WTC11 (cell line): ENCODE results near the gene COL3A1. TPM values are rescaled to one million over a fixed set of nuclear protein-coding genes. Genes with fewer than 3 reads are reported as not detected.

Experiments used
- ATAC-seq: fragments of 200-7000 bp; cut with Tn5 transposase; 2 replicates; pipeline ENCODE4 v1.10.0; 2021; ENCODE audit warnings: mild to moderate bottlenecking, moderate library complexity
- CTCF ChIA-PET: fragments of 300-600 bp; sonication (Branson Sonifier 250); formaldehyde crosslinking; loops from one replicate; lab custom pipeline; 2021; ENCODE audit warnings: antibody characterized with exemption; lab: Charles Lee
- POLR2A ChIA-PET: fragments of 350-600 bp; sonication (Branson Sonifier 250); formaldehyde crosslinking; loops from one replicate; lab custom pipeline; 2021; ENCODE audit warnings: antibody characterized with exemption; lab: Charles Lee
- DNase-seq: peaks from one replicate; pipeline ENCODE4 v3.0.0; 2021; ENCODE audit warnings: low spot score
- H3K27ac Mint-ChIP-seq: 2 replicates; pipeline ENCODE4 v1.8.0; 2021; ENCODE audit warnings: mixed read lengths
- H3K27me3 Mint-ChIP-seq: 2 replicates; pipeline ENCODE4 v1.8.0; 2021; ENCODE audit warnings: low read depth, mild to moderate bottlenecking, moderate library complexity, mixed read lengths
- H3K36me3 Mint-ChIP-seq: 2 replicates; pipeline ENCODE4 v1.8.0; 2021; ENCODE audit warnings: mixed read lengths
- H3K4me1 Mint-ChIP-seq: 2 replicates; pipeline ENCODE4 v1.8.0; 2022; ENCODE audit warnings: mixed read lengths
- H3K4me3 Mint-ChIP-seq: 2 replicates; pipeline ENCODE4 v1.8.0; 2021; ENCODE audit warnings: mild to moderate bottlenecking, moderate library complexity, mixed read lengths
- H3K9me3 Mint-ChIP-seq: 2 replicates; pipeline ENCODE4 v1.8.0; 2021; ENCODE audit warnings: mixed read lengths
- CREB1 ChIP-seq: sonication (generic); formaldehyde crosslinking; IDR thresholded peaks from 2 replicates; pipeline ENCODE4 v1.8.0; 2023; ENCODE audit warnings: mild to moderate bottlenecking, missing genetic modification reagents
- FOXK1 ChIP-seq: sonication (generic); formaldehyde crosslinking; IDR thresholded peaks from 2 replicates; pipeline ENCODE4 v1.8.0; 2022; ENCODE audit warnings: mild to moderate bottlenecking, moderate library complexity, missing genetic modification reagents
- HMGA2 ChIP-seq: fragments of 250-450 bp; sonication (Bioruptor Pico); IDR thresholded peaks from 2 replicates; pipeline ENCODE4 v1.4.0; 2021; ENCODE audit warnings: mild to moderate bottlenecking, moderate library complexity
- JUN ChIP-seq: sonication (generic); formaldehyde crosslinking; IDR thresholded peaks from 2 replicates; pipeline ENCODE4 v1.8.0; 2023; ENCODE audit warnings: mild to moderate bottlenecking, missing genetic modification reagents
- NFYB ChIP-seq: sonication (generic); formaldehyde crosslinking; conservative IDR thresholded peaks from 2 replicates; pipeline ENCODE4 v1.8.0; 2022; ENCODE audit warnings: low read depth, missing genetic modification reagents
- NR3C1 ChIP-seq: sonication (generic); formaldehyde crosslinking; conservative IDR thresholded peaks from 2 replicates; pipeline ENCODE4 v1.8.1; 2023; ENCODE audit warnings: low read depth, mild to moderate bottlenecking, missing genetic modification reagents
- TEAD1 ChIP-seq: sonication (generic); formaldehyde crosslinking; IDR thresholded peaks from 2 replicates; pipeline ENCODE4 v1.8.0; 2022; ENCODE audit warnings: mild to moderate bottlenecking, missing genetic modification reagents
- ZNF138 ChIP-seq: sonication (generic); formaldehyde crosslinking; conservative IDR thresholded peaks from 2 replicates; pipeline ENCODE4 v1.8.1; 2022; ENCODE audit warnings: mild to moderate bottlenecking, moderate library complexity, missing genetic modification reagents
- ZNF317 ChIP-seq: sonication (generic); formaldehyde crosslinking; IDR thresholded peaks from 2 replicates; pipeline ENCODE4 v1.8.1; 2023; ENCODE audit warnings: low read depth, mild to moderate bottlenecking, moderate library complexity, missing genetic modification reagents, borderline replicate concordance
- ZNF671 ChIP-seq: fragments of 250-450 bp; sonication (Bioruptor Pico); IDR thresholded peaks from 2 replicates; pipeline ENCODE4 v1.8.0; 2021; ENCODE audit warnings: mild to moderate bottlenecking
- total RNA-seq: library from RNA; stranded (reverse); gene quantifications from 3 replicates; pipeline ENCODE4 v1.2.3, GENCODE V29; 2021
- TF ChIP-seq, protein P1 (sequence below): sonication (generic); formaldehyde crosslinking; IDR thresholded peaks from 2 replicates; pipeline ENCODE4 v1.8.1; 2023; ENCODE audit warnings: mild to moderate bottlenecking, moderate library complexity, missing genetic modification reagents
- TF ChIP-seq, protein P2 (sequence below): sonication (generic); formaldehyde crosslinking; IDR thresholded peaks from 2 replicates; pipeline ENCODE4 v1.8.0; 2023; ENCODE audit warnings: mild to moderate bottlenecking, missing genetic modification reagents
- TF ChIP-seq, protein P3 (sequence below): sonication (generic); formaldehyde crosslinking; IDR thresholded peaks from 2 replicates; pipeline ENCODE4 v1.8.1; 2023; ENCODE audit warnings: mild to moderate bottlenecking, missing genetic modification reagents, borderline replicate concordance
- TF ChIP-seq, protein P4 (sequence below): sonication (generic); formaldehyde crosslinking; IDR thresholded peaks from 2 replicates; pipeline ENCODE4 v1.8.0; 2023; ENCODE audit warnings: missing genetic modification reagents, mild to moderate bottlenecking, borderline replicate concordance

Gene COL3A1
- total RNA-seq, 1 experiment from 2014 or later = 0.61 TPM

DNA sequence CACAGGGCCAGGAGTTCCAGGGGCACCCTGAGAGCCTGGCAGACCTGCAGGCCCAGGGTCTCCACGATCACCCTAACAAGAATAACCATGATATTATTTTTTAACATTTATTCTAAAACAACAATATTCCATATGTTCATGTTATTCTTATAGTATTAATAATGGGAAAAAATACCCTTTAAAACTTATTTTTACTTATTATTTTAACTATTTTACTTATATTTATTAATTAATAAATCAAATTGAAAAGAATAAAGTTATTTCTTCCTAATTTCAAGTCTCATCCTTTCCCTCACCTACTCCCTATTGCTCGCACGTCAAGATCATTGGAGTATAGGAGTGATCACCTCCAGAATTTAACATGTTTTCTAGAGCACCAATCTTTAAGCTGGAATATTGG, 71.7 kb downstream of the COL3A1 start:
- Mint-ChIP-seq H3K36me3 (no peaks in the 10 kb centered on the region), H3K9me3 (no peaks in the 10 kb centered on the region), H3K27ac (no peak overlapping the region), H3K4me1 (no peaks in the 10 kb centered on the region), H3K27me3 (no peaks in the 10 kb centered on the region), H3K4me3 (no peak overlapping the region)
- CTCF ChIA-PET = no interaction called here
- ATAC-seq (no peak), DNase-seq (no peak)
- peak; percentile 98 for TF ChIP-seq HMGA2
- TF ChIP-seq, protein P1, sequence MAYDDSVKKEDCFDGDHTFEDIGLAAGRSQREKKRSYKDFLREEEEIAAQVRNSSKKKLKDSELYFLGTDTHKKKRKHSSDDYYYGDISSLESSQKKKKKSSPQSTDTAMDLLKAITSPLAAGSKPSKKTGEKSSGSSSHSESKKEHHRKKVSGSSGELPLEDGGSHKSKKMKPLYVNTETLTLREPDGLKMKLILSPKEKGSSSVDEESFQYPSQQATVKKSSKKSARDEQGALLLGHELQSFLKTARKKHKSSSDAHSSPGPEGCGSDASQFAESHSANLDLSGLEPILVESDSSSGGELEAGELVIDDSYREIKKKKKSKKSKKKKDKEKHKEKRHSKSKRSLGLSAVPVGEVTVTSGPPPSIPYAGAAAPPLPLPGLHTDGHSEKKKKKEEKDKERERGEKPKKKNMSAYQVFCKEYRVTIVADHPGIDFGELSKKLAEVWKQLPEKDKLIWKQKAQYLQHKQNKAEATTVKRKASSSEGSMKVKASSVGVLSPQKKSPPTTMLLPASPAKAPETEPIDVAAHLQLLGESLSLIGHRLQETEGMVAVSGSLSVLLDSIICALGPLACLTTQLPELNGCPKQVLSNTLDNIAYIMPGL (CRISPR knock-in tag) = no peak
- POLR2A ChIA-PET = no interaction called here

DNA sequence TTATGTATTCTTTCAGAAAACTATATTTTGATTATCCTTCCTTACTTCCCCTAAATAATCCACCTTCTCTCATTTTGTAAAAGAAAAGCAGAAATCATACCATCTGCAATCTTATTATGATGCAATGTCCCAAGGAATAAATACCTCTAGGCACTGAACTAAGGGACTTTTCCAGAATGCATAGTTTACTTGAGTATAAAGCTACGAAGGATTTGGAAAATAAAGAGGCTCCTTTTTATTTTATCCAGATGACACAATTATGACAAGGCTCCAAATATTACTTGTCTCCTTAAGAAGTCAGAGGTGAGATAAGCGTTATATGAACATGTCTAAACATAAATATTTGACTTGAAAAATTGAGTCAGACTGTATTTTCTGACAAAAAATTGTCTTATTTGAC, 72.1 kb downstream of the COL3A1 start:
- H3K4me1 Mint-ChIP-seq = no peaks in the 10 kb centered on the region
- H3K9me3 Mint-ChIP-seq = no peaks in the 10 kb centered on the region
- POLR2A ChIA-PET = no interaction called here
- DNase-seq (no peak), ATAC-seq (no peak)
- H3K4me3 Mint-ChIP-seq = no peak overlapping the region
- no peak overlapping the region for H3K27ac Mint-ChIP-seq
- H3K36me3 Mint-ChIP-seq = no peaks in the 10 kb centered on the region
- no peaks in the 10 kb centered on the region for H3K27me3 Mint-ChIP-seq
- TF ChIP-seq ZNF317 (CRISPR knock-in tag) (no peak), NR3C1 (CRISPR knock-in tag) (no peak), JUN (no peak), CREB1 (CRISPR knock-in tag) (no peak), ZNF671 (CRISPR knock-in tag) (no peak), TEAD1 (CRISPR knock-in tag) (no peak), ZNF138 (CRISPR knock-in tag) (no peak), FOXK1 (no peak), NFYB (CRISPR knock-in tag) (no peak)
- TF ChIP-seq, protein P2, sequence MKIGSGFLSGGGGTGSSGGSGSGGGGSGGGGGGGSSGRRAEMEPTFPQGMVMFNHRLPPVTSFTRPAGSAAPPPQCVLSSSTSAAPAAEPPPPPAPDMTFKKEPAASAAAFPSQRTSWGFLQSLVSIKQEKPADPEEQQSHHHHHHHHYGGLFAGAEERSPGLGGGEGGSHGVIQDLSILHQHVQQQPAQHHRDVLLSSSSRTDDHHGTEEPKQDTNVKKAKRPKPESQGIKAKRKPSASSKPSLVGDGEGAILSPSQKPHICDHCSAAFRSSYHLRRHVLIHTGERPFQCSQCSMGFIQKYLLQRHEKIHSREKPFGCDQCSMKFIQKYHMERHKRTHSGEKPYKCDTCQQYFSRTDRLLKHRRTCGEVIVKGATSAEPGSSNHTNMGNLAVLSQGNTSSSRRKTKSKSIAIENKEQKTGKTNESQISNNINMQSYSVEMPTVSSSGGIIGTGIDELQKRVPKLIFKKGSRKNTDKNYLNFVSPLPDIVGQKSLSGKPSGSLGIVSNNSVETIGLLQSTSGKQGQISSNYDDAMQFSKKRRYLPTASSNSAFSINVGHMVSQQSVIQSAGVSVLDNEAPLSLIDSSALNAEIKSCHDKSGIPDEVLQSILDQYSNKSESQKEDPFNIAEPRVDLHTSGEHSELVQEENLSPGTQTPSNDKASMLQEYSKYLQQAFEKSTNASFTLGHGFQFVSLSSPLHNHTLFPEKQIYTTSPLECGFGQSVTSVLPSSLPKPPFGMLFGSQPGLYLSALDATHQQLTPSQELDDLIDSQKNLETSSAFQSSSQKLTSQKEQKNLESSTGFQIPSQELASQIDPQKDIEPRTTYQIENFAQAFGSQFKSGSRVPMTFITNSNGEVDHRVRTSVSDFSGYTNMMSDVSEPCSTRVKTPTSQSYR (CRISPR knock-in tag) = no peak
- TF ChIP-seq, protein P3, sequence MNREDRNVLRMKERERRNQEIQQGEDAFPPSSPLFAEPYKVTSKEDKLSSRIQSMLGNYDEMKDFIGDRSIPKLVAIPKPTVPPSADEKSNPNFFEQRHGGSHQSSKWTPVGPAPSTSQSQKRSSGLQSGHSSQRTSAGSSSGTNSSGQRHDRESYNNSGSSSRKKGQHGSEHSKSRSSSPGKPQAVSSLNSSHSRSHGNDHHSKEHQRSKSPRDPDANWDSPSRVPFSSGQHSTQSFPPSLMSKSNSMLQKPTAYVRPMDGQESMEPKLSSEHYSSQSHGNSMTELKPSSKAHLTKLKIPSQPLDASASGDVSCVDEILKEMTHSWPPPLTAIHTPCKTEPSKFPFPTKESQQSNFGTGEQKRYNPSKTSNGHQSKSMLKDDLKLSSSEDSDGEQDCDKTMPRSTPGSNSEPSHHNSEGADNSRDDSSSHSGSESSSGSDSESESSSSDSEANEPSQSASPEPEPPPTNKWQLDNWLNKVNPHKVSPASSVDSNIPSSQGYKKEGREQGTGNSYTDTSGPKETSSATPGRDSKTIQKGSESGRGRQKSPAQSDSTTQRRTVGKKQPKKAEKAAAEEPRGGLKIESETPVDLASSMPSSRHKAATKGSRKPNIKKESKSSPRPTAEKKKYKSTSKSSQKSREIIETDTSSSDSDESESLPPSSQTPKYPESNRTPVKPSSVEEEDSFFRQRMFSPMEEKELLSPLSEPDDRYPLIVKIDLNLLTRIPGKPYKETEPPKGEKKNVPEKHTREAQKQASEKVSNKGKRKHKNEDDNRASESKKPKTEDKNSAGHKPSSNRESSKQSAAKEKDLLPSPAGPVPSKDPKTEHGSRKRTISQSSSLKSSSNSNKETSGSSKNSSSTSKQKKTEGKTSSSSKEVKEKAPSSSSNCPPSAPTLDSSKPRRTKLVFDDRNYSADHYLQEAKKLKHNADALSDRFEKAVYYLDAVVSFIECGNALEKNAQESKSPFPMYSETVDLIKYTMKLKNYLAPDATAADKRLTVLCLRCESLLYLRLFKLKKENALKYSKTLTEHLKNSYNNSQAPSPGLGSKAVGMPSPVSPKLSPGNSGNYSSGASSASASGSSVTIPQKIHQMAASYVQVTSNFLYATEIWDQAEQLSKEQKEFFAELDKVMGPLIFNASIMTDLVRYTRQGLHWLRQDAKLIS (CRISPR knock-in tag) = no peak
- TF ChIP-seq, protein P4, sequence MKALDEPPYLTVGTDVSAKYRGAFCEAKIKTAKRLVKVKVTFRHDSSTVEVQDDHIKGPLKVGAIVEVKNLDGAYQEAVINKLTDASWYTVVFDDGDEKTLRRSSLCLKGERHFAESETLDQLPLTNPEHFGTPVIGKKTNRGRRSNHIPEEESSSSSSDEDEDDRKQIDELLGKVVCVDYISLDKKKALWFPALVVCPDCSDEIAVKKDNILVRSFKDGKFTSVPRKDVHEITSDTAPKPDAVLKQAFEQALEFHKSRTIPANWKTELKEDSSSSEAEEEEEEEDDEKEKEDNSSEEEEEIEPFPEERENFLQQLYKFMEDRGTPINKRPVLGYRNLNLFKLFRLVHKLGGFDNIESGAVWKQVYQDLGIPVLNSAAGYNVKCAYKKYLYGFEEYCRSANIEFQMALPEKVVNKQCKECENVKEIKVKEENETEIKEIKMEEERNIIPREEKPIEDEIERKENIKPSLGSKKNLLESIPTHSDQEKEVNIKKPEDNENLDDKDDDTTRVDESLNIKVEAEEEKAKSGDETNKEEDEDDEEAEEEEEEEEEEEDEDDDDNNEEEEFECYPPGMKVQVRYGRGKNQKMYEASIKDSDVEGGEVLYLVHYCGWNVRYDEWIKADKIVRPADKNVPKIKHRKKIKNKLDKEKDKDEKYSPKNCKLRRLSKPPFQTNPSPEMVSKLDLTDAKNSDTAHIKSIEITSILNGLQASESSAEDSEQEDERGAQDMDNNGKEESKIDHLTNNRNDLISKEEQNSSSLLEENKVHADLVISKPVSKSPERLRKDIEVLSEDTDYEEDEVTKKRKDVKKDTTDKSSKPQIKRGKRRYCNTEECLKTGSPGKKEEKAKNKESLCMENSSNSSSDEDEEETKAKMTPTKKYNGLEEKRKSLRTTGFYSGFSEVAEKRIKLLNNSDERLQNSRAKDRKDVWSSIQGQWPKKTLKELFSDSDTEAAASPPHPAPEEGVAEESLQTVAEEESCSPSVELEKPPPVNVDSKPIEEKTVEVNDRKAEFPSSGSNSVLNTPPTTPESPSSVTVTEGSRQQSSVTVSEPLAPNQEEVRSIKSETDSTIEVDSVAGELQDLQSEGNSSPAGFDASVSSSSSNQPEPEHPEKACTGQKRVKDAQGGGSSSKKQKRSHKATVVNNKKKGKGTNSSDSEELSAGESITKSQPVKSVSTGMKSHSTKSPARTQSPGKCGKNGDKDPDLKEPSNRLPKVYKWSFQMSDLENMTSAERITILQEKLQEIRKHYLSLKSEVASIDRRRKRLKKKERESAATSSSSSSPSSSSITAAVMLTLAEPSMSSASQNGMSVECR (CRISPR knock-in tag) = no peak
- CTCF ChIA-PET = no interaction called here
